HEK293T (cell line): ENCODE data around the gene MAGI2.

ENCODE experiments used
- ARNT ChIP-seq: fragments of 450-650 bp; IDR thresholded peaks from 2 replicates; pipeline ENCODE4 v1.6.1; 2017; ENCODE audit warnings: mild to moderate bottlenecking
- BHLHE40 ChIP-seq: fragments of 450-650 bp; IDR thresholded peaks from 2 replicates; pipeline ENCODE4 v1.6.1; 2016; ENCODE audit warnings: mild to moderate bottlenecking, moderate library complexity, borderline replicate concordance
- FOXA1 ChIP-seq: fragments of 450-650 bp; IDR thresholded peaks from 2 replicates; pipeline ENCODE4 v1.6.1; 2016; ENCODE audit warnings: mild to moderate bottlenecking
- FOXK2 ChIP-seq: fragments of 450-650 bp; IDR thresholded peaks from 2 replicates; pipeline ENCODE4 v1.6.1; 2016; ENCODE audit warnings: mild to moderate bottlenecking
- FOXM1 ChIP-seq: fragments of 450-650 bp; IDR thresholded peaks from 2 replicates; pipeline ENCODE4 v1.6.1; 2017; ENCODE audit warnings: mild to moderate bottlenecking, borderline replicate concordance
- HDGF ChIP-seq: fragments of 450-650 bp; IDR thresholded peaks from 2 replicates; pipeline ENCODE4 v1.6.1; 2017; ENCODE audit warnings: antibody characterized with exemption, borderline replicate concordance
- SP1 ChIP-seq: fragments of 450-650 bp; IDR thresholded peaks from 2 replicates; pipeline ENCODE4 v1.6.1; 2017

DNA sequence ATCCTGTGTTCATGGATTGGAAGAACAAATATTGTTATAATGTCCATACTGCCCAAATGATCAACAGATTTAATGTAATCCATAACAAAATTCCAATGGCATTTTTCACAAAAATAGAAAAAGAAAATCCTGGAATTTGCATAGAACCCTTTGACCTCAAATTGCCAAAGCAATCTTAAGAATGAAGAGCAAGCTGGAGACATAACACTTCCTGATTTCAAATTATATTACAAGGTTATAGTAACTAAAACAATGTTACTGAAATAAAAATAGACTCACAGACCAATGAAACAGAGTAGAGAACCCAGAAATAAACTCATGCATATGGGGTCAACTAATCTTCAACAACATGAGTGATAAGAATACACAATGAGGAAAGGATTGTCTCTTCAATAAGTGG, 1352.4 kb downstream of the MAGI2 start:
- no peak for TF ChIP-seq HDGF
- TF ChIP-seq BHLHE40, result no peak
- no peak for TF ChIP-seq SP1
- no peak for TF ChIP-seq FOXM1
- TF ChIP-seq ARNT, result no peak
- TF ChIP-seq FOXK2, result no peak
- TF ChIP-seq FOXA1, result no peak
